CD4-positive, alpha-beta T cell treated with Interleukin-21 for 1 hour (primary cell): ENCODE measurements around the gene CCDC32.

ENCODE experiments used
- DNase-seq: peaks from one replicate; pipeline ENCODE4 v3.0.0-alpha.2; 2020

The CCDC32 gene

GRCh38 chr15:40511472-40512133 lies 53.2 kb downstream of the CCDC32 start:
- no peak for DNase-seq

DNA sequence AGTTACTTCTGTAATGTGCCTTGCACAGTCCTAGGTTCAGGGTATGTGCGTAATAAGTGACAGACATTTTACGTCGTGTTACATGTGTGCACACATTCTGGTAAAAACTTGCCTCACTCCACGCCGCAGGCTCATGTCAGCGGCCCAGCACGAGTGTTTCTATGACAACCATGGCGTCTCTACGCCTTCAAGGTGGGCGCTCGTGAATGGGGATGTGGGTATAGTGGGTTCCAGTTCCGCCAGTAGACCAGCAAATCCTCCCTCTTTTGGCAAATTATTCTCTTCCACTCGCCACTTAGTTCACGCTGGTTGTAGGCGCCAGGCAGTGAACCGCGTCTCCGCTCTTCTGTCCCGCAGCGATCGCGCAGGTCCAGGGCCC lies 53.8 kb downstream of the CCDC32 start:
- DNase-seq: peak; percentile 12

GRCh38 chr15:40510201-40510600 lies 54.6 kb downstream of the CCDC32 start:
- DNase-seq: no peak

DNA sequence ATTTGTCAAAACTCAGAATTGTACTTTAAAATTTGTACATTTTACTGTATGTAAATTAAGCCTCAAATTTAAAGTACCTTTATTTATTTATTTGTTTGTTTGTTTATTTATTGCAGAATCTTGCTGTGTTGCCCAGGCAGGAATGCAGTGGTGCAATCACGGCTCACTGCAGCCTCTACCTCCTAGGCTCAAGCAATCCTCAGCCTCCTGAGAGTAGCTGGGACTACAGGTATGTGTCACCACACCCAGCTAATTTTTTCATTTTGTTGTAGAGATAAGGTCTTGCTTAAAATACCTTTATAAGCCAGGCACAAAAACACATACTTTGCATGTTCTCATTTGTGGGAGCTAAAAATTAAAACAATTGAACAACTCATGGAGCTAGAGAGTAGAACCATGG lies 56.6 kb downstream of the CCDC32 start:
- DNase-seq: no peak

GRCh38 chr15:40506964-40507571 lies 57.8 kb downstream of the CCDC32 start:
- DNase-seq: peak; percentile 56
